HG02610 (cell line): ENCODE measurements around the gene PCDHGA8.
"Not testable (repeated sequence)": the region's sequence is repeated elsewhere in the genome, so short reads cannot be mapped to it uniquely, and the experiment has no call there.

ENCODE experiments used
- ATAC-seq: cut with Tn5 transposase; IDR thresholded peaks from one replicate; pipeline ENCODE4 v1.9.1; 2021; ENCODE audit warnings: mild to moderate bottlenecking, moderate library complexity; ENCODE audit not compliant: unreplicated experiment

Gene PCDHGA8

GRCh38 chr5:141430332-141431113, 38.1 kb downstream of the PCDHGA8 start, which contains the start of gene PCDHGA12:
Gene PCDHGA12 (plus strand): TSS chr5:141430507. CDS start chr5:141430760, 253 bp downstream.
- no peak for ATAC-seq

- no peak for ATAC-seq
These were observed 38.9 kb downstream of the PCDHGA8 start for GRCh38 chr5:141431286-141431685.

GRCh38 chr5:141432308-141432707, 39.9 kb downstream of the PCDHGA8 start:
- ATAC-seq: not testable (repeated sequence)

- not testable (repeated sequence) for ATAC-seq
These were observed 40.3 kb downstream of the PCDHGA8 start for GRCh38 chr5:141432726-141433125.

- no peak for ATAC-seq
These were observed 41.6 kb downstream of the PCDHGA8 start for GRCh38 chr5:141434006-141434405.

- ATAC-seq: no peak
These were observed 44.8 kb downstream of the PCDHGA8 start for GRCh38 chr5:141437221-141437620.

- ATAC-seq: no peak
These were observed 47.1 kb downstream of the PCDHGA8 start for GRCh38 chr5:141439411-141440141.

GRCh38 chr5:141440341-141440740, 47.9 kb downstream of the PCDHGA8 start:
- no peak for ATAC-seq

GRCh38 chr5:141441571-141442170, 49.2 kb downstream of the PCDHGA8 start:
- ATAC-seq: no peak
